HepG2 (cell line): ENCODE measurements around the gene WDR35. TPM values are rescaled to one million over a fixed set of nuclear protein-coding genes. Genes with fewer than 3 reads are reported as not detected.

Experiments
- ATF7-NPFF ChIP-seq: sonication (generic); formaldehyde crosslinking; IDR thresholded peaks from 2 replicates; pipeline ENCODE4 v1.8.1; 2023; ENCODE audit warnings: mild to moderate bottlenecking, low read depth, missing genetic modification reagents, moderate library complexity
- CBFB ChIP-seq: sonication (generic); formaldehyde crosslinking; IDR thresholded peaks from 2 replicates; pipeline ENCODE4 v1.4.0; 2020; ENCODE audit warnings: missing genetic modification reagents
- DDIT3 ChIP-seq: sonication (generic); formaldehyde crosslinking; IDR thresholded peaks from 2 replicates; pipeline ENCODE4 v1.4.0; 2020; ENCODE audit warnings: mild to moderate bottlenecking, missing genetic modification reagents
- FOXJ3 ChIP-seq: sonication (generic); formaldehyde crosslinking; IDR thresholded peaks from 2 replicates; pipeline ENCODE4 v1.4.0; 2020; ENCODE audit warnings: missing genetic modification reagents, mild to moderate bottlenecking, borderline replicate concordance
- HOMEZ ChIP-seq: IDR thresholded peaks from 2 replicates; pipeline ENCODE4 v1.6.1; 2016; ENCODE audit warnings: low read depth
- JARID2 ChIP-seq: sonication (generic); formaldehyde crosslinking; IDR thresholded peaks from 2 replicates; pipeline ENCODE4 v1.8.1; 2023; ENCODE audit warnings: missing genetic modification reagents, inconsistent platforms; ENCODE audit not compliant: insufficient replicate concordance
- KDM5B ChIP-seq: sonication (generic); formaldehyde crosslinking; IDR thresholded peaks from 2 replicates; pipeline ENCODE4 v1.4.0; 2020; ENCODE audit warnings: missing genetic modification reagents, mild to moderate bottlenecking, borderline replicate concordance
- KMT2A ChIP-seq: sonication (generic); formaldehyde crosslinking; IDR thresholded peaks from 2 replicates; pipeline ENCODE4 v1.4.0; 2020; ENCODE audit warnings: missing genetic modification reagents
- NFE2L1 ChIP-seq: sonication (generic); formaldehyde crosslinking; IDR thresholded peaks from 2 replicates; pipeline ENCODE4 v1.4.0; 2020; ENCODE audit warnings: missing genetic modification reagents, mild to moderate bottlenecking, borderline replicate concordance
- PAWR ChIP-seq: sonication (generic); formaldehyde crosslinking; IDR thresholded peaks from 2 replicates; pipeline ENCODE4 v1.4.0; 2020; ENCODE audit warnings: missing genetic modification reagents, mild to moderate bottlenecking, borderline replicate concordance
- RFXANK ChIP-seq: IDR thresholded peaks from 2 replicates; pipeline ENCODE4 v1.6.1; 2016
- SMARCE1 ChIP-seq: fragments of 450-650 bp; IDR thresholded peaks from 2 replicates; pipeline ENCODE4 v1.6.1; 2017; ENCODE audit warnings: borderline replicate concordance
- ZBTB38 ChIP-seq: sonication (generic); formaldehyde crosslinking; IDR thresholded peaks from 2 replicates; pipeline ENCODE4 v1.5.1; 2020; ENCODE audit warnings: mild to moderate bottlenecking, missing genetic modification reagents
- ZNF101 ChIP-seq: sonication (generic); formaldehyde crosslinking; IDR thresholded peaks from 2 replicates; pipeline ENCODE4 v1.4.0; 2020; ENCODE audit warnings: mild to moderate bottlenecking, low read depth, missing genetic modification reagents, borderline replicate concordance
- ZNF17 ChIP-seq: sonication (generic); formaldehyde crosslinking; IDR thresholded peaks from 2 replicates; pipeline ENCODE4 v1.5.0; 2020; ENCODE audit warnings: mild to moderate bottlenecking, missing genetic modification reagents
- ZNF34 ChIP-seq: sonication (generic); formaldehyde crosslinking; IDR thresholded peaks from 2 replicates; pipeline ENCODE4 v1.4.0; 2020; ENCODE audit warnings: mild to moderate bottlenecking, missing genetic modification reagents, borderline replicate concordance
- ZNF629 ChIP-seq: sonication (generic); formaldehyde crosslinking; conservative IDR thresholded peaks from 2 replicates; pipeline ENCODE4 v1.5.0; 2020; ENCODE audit warnings: missing genetic modification reagents
- ZNF75D ChIP-seq: sonication (generic); formaldehyde crosslinking; IDR thresholded peaks from 2 replicates; pipeline ENCODE4 v1.8.1; 2023; ENCODE audit warnings: missing genetic modification reagents, mild to moderate bottlenecking, borderline replicate concordance
- polyA plus RNA-seq, 8 experiments: library from polyadenylated mRNA; depleted of rRNA in 3 of 8; stranded (reverse) in 7 of 8; unstranded in 1 of 8; fragments of >200 nt; fragmentation: Illumina TruSeq in 4 of 8; extraction: Trizol in 4 of 8; gene quantifications; 2 replicates each; pipeline versions ENCODE4 v1.2.1 to v1.2.3, GENCODE V29; 2011 to 2016; ENCODE audit warnings: low read depth in 4 of 8, missing spikeins in 1 of 8, mixed read lengths in 1 of 8; ENCODE audit not compliant: insufficient read depth in 1 of 8
- total RNA-seq, 5 experiments: library from RNA; depleted of rRNA; stranded (reverse); fragments of >200 nt; fragmentation: Illumina TruSeq; extraction: Trizol; gene quantifications; 2 replicates each; pipeline ENCODE4 v1.2.3, GENCODE V29; 2016; ENCODE audit warnings: low read depth in 1 of 5
- TF ChIP-seq, protein P1 (sequence below): sonication (generic); formaldehyde crosslinking; IDR thresholded peaks from 2 replicates; pipeline ENCODE4 v1.4.0; 2020; ENCODE audit warnings: missing genetic modification reagents
- TF ChIP-seq, protein P2 (sequence below): sonication (generic); formaldehyde crosslinking; IDR thresholded peaks from 2 replicates; pipeline ENCODE4 v1.4.0; 2020; ENCODE audit warnings: low read depth, mild to moderate bottlenecking, missing genetic modification reagents
- TF ChIP-seq, protein P3 (sequence below): sonication (generic); formaldehyde crosslinking; IDR thresholded peaks from 2 replicates; pipeline ENCODE4 v1.5.0; 2020; ENCODE audit warnings: missing genetic modification reagents

WDR35 gene
- total and polyA plus RNA-seq, 2 of the 13 experiments (the other 11 are each of a cell fraction or from before 2014, with no cell fraction given), result 11.1 to 19.6 TPM

- peak; percentile 54; the same call in 1 of the 2 replicates for TF ChIP-seq ZNF629 (CRISPR knock-in tag)
- TF ChIP-seq NFE2L1 (CRISPR knock-in tag), result no peak
- no peak for TF ChIP-seq ZNF101
- TF ChIP-seq ZNF17, result 0 out of 2 replicates have a peak, but pooled peaks have one; percentile 24
- 0 out of 2 replicates have a peak, but pooled peaks have one; percentile 48 for TF ChIP-seq ZNF75D (CRISPR knock-in tag)
- TF ChIP-seq PAWR (CRISPR knock-in tag), result no peak
- no peak for TF ChIP-seq DDIT3 (CRISPR knock-in tag)
- TF ChIP-seq ZBTB38 (CRISPR knock-in tag), result peak; percentile 78
- 0 out of 2 replicates have a peak, but pooled peaks have one; percentile 46 for TF ChIP-seq KMT2A
- TF ChIP-seq KDM5B (CRISPR knock-in tag), result peak; percentile 73
- TF ChIP-seq, protein P1, sequence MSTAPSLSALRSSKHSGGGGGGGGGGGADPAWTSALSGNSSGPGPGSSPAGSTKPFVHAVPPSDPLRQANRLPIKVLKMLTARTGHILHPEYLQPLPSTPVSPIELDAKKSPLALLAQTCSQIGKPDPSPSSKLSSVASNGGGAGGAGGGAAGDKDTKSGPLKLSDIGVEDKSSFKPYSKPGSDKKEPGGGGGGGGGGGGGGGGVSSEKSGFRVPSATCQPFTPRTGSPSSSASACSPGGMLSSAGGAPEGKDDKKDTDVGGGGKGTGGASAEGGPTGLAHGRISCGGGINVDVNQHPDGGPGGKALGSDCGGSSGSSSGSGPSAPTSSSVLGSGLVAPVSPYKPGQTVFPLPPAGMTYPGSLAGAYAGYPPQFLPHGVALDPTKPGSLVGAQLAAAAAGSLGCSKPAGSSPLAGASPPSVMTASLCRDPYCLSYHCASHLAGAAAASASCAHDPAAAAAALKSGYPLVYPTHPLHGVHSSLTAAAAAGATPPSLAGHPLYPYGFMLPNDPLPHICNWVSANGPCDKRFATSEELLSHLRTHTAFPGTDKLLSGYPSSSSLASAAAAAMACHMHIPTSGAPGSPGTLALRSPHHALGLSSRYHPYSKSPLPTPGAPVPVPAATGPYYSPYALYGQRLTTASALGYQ (CRISPR knock-in tag), result no peak
- TF ChIP-seq, protein P2, sequence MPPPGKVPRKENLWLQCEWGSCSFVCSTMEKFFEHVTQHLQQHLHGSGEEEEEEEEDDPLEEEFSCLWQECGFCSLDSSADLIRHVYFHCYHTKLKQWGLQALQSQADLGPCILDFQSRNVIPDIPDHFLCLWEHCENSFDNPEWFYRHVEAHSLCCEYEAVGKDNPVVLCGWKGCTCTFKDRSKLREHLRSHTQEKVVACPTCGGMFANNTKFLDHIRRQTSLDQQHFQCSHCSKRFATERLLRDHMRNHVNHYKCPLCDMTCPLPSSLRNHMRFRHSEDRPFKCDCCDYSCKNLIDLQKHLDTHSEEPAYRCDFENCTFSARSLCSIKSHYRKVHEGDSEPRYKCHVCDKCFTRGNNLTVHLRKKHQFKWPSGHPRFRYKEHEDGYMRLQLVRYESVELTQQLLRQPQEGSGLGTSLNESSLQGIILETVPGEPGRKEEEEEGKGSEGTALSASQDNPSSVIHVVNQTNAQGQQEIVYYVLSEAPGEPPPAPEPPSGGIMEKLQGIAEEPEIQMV (CRISPR knock-in tag), result peak; percentile 69; the same call in 1 of the 2 replicates
- TF ChIP-seq, protein P3, sequence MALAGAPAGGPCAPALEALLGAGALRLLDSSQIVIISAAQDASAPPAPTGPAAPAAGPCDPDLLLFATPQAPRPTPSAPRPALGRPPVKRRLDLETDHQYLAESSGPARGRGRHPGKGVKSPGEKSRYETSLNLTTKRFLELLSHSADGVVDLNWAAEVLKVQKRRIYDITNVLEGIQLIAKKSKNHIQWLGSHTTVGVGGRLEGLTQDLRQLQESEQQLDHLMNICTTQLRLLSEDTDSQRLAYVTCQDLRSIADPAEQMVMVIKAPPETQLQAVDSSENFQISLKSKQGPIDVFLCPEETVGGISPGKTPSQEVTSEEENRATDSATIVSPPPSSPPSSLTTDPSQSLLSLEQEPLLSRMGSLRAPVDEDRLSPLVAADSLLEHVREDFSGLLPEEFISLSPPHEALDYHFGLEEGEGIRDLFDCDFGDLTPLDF (CRISPR knock-in tag), result no peak
- no peak for TF ChIP-seq SMARCE1
- no peak for TF ChIP-seq JARID2
- TF ChIP-seq RFXANK (CRISPR knock-in tag), result no peak
- TF ChIP-seq ATF7-NPFF (CRISPR knock-in tag), result peak; percentile 36; the same call in 1 of the 2 replicates
- no peak for TF ChIP-seq ZNF34
- peak; percentile 46; the same call in 1 of the 2 replicates for TF ChIP-seq FOXJ3 (CRISPR knock-in tag)
- peak; percentile 50; the same call in 1 of the 2 replicates for TF ChIP-seq HOMEZ (CRISPR knock-in tag)
- peak; percentile 56; the same call in 1 of the 2 replicates for TF ChIP-seq CBFB (CRISPR knock-in tag)
Measured at GRCh38 chr2:19863303-19864041, 126.4 kb downstream of the WDR35 start (continued).
